ENCODE measurements around the gene HPS3. TPM values are rescaled to one million over a fixed set of nuclear protein-coding genes. Genes with fewer than 3 reads are reported as not detected.

Gene HPS3
- total RNA-seq, 1 donor from 2014 or later = 32.3 TPM

- Histone ChIP-seq H3K79me2 (ENCODE audit: low read depth) (no peaks in the 10 kb centered on the region), H3F3A (ENCODE audit: low read depth) (no peaks in the 10 kb centered on the region), H3K36me3 (peaks cover 3% of the 10 kb centered on the region), H2AFZ (replicated peaks) (no peak overlapping the region), H3K4me3 (no peak overlapping the region), H3K27me3 (no peaks in the 10 kb centered on the region), H3K9me3 (ENCODE audit: low read depth) (no peaks in the 10 kb centered on the region), H3K4me1 (no peaks in the 10 kb centered on the region), H3K9ac (no peak overlapping the region), H3K4me2 (no peak overlapping the region), H4K20me1 (ENCODE audit: low read depth) (no peaks in the 10 kb centered on the region), H3K27ac (no peak overlapping the region)
- DNase-seq (ENCODE audit: low spot score) = no peak
- TF ChIP-seq EZH2phosphoT487 (IDR thresholded peaks at IDR 0.05) (no peak), EZH2 (IDR thresholded peaks at IDR 0.05) (no peak)
- TF ChIP-seq, protein P1, sequence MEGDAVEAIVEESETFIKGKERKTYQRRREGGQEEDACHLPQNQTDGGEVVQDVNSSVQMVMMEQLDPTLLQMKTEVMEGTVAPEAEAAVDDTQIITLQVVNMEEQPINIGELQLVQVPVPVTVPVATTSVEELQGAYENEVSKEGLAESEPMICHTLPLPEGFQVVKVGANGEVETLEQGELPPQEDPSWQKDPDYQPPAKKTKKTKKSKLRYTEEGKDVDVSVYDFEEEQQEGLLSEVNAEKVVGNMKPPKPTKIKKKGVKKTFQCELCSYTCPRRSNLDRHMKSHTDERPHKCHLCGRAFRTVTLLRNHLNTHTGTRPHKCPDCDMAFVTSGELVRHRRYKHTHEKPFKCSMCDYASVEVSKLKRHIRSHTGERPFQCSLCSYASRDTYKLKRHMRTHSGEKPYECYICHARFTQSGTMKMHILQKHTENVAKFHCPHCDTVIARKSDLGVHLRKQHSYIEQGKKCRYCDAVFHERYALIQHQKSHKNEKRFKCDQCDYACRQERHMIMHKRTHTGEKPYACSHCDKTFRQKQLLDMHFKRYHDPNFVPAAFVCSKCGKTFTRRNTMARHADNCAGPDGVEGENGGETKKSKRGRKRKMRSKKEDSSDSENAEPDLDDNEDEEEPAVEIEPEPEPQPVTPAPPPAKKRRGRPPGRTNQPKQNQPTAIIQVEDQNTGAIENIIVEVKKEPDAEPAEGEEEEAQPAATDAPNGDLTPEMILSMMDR (IDR thresholded peaks at IDR 0.05) = no peak
- H3K36me3 Mint-ChIP-seq = peaks cover 18% of the 10 kb centered on the region
- H3K9me3 Mint-ChIP-seq = no peaks in the 10 kb centered on the region
- H3K4me3 Mint-ChIP-seq = no peak overlapping the region
- H3K27ac Mint-ChIP-seq = no peak overlapping the region
- H3K4me1 Mint-ChIP-seq = no peaks in the 10 kb centered on the region
- H3K27me3 Mint-ChIP-seq (ENCODE audit: insufficient read depth, low read depth) = no peaks in the 10 kb centered on the region
Measured at GRCh38 chr3:149160754-149161300, 31.4 kb downstream of the HPS3 start.

DNA sequence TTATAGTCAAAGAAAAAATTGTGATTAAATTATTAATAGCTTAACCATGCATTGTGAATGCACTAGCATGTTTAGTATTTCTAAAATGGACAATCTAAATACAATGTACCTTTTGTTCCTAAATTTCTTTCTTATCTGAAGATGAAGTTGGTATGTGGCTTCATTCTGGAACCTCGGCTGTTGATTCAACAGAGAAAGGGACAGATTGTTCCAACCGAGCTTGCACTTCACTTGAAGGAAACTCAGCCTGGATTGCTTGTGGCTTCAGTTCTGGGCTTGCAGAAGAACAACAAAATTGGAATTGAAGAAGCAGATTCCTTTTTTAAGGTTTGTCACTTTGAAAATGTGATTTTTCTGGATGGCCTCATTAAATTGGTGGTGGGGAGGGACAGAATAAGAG, 32.6 kb downstream of the HPS3 start:
- Histone ChIP-seq H3K27me3 (no peaks in the 10 kb centered on the region), H3K4me3 (no peak overlapping the region), H3K79me2 (ENCODE audit: low read depth) (no peaks in the 10 kb centered on the region), H2AFZ (replicated peaks) (no peak overlapping the region), H3K9ac (no peak overlapping the region), H3K4me2 (no peak overlapping the region), H3K27ac (no peak overlapping the region), H3K4me1 (no peaks in the 10 kb centered on the region), H3K9me3 (ENCODE audit: low read depth) (no peaks in the 10 kb centered on the region), H4K20me1 (ENCODE audit: low read depth) (no peaks in the 10 kb centered on the region), H3F3A (ENCODE audit: low read depth) (no peaks in the 10 kb centered on the region), H3K36me3 (peaks cover 3% of the 10 kb centered on the region)
- no peaks in the 10 kb centered on the region for H3K9me3 Mint-ChIP-seq
- H3K27ac Mint-ChIP-seq = no peak overlapping the region
- H3K4me1 Mint-ChIP-seq = no peaks in the 10 kb centered on the region
- H3K27me3 Mint-ChIP-seq (ENCODE audit: insufficient read depth, low read depth) = no peaks in the 10 kb centered on the region
- H3K4me3 Mint-ChIP-seq = no peak overlapping the region
- no peak for DNase-seq (ENCODE audit: low spot score)
- peaks cover 17% of the 10 kb centered on the region for H3K36me3 Mint-ChIP-seq
- TF ChIP-seq EZH2phosphoT487 (IDR thresholded peaks at IDR 0.05) (no peak), EZH2 (IDR thresholded peaks at IDR 0.05) (no peak)
- TF ChIP-seq, protein P1 (IDR thresholded peaks at IDR 0.05) = no peak

DNA sequence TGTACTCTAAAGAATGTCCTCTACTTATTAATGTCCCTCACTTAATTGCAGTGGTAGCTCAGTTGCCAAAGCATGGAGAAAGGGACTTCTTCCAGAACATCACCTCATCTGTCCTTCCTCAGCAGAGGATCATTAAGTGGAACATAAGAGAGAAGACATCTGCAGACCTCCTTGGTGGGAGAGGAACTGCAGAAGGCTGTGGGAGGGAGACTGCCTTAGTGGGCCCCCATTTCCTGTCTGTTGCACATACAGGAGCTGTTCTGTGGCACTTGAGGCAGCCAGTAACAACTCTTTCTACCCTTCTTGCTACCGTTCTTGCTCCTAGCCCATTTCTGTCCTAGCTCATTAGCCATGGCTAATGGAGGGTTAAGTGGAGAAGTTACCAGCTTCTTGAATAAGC, 33.6 kb downstream of the HPS3 start:
- H3K4me3 ChIP-seq = no peak overlapping the region
- Mint-ChIP-seq H3K4me1 (no peaks in the 10 kb centered on the region), H3K27me3 (ENCODE audit: insufficient read depth, low read depth) (no peaks in the 10 kb centered on the region), H3K4me3 (no peak overlapping the region), H3K9me3 (no peaks in the 10 kb centered on the region), H3K27ac (no peak overlapping the region), H3K36me3 (peaks cover 14% of the 10 kb centered on the region)
- no peak overlapping the region for H3K27ac ChIP-seq
- no peaks in the 10 kb centered on the region for H3K9me3 ChIP-seq (ENCODE audit: low read depth)
- DNase-seq (ENCODE audit: low spot score) = no peak
- H3K27me3 ChIP-seq = no peaks in the 10 kb centered on the region
- H3K4me1 ChIP-seq = no peaks in the 10 kb centered on the region
- H4K20me1 ChIP-seq (ENCODE audit: low read depth) = no peaks in the 10 kb centered on the region
- H3K4me2 ChIP-seq = no peak overlapping the region
- no peak overlapping the region for H3K9ac ChIP-seq
- TF ChIP-seq, protein P1 (IDR thresholded peaks at IDR 0.05) = no peak
- TF ChIP-seq EZH2 (IDR thresholded peaks at IDR 0.05) (no peak), EZH2phosphoT487 (IDR thresholded peaks at IDR 0.05) (no peak)
- H3K36me3 ChIP-seq = peaks cover 2% of the 10 kb centered on the region
- no peak overlapping the region for H2AFZ ChIP-seq (replicated peaks)
- H3F3A ChIP-seq (ENCODE audit: low read depth) = no peaks in the 10 kb centered on the region
- H3K79me2 ChIP-seq (ENCODE audit: low read depth) = no peaks in the 10 kb centered on the region
